ENCODE results near the gene IPCEF1.
"Not testable (repeated sequence)": the region's sequence is repeated elsewhere in the genome, so short reads cannot be mapped to it uniquely, and the experiment has no call there.

Gene IPCEF1

DNA sequence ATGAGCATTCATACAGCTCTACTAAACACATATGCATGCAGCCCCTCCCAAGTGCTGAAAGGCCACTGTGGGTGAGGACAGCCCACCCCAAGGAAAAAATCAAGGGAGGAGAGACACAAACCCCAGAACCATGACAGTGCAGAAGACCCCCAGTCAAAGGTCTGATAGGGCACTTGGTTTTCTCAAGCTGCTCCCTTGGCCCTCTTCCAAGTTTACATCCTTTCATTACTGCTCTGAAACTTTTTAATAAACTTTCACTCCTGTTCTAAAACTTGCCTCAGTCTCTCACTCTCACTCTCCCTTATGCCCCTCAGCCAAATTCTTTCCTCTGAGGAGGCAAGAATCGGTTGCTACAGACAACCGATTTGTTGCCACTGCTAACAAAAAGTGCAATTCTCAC lies 24.9 kb downstream of the IPCEF1 start:
- DNase-seq (ENCODE audit: low read depth) = no peak

GRCh38 chr6:154329350-154330170 lies 27.0 kb downstream of the IPCEF1 start:
- no peak for DNase-seq (ENCODE audit: low read depth)

- DNase-seq (ENCODE audit: low read depth) = not testable (repeated sequence)
Measured at GRCh38 chr6:154327313-154327712, 29.3 kb downstream of the IPCEF1 start.

DNA sequence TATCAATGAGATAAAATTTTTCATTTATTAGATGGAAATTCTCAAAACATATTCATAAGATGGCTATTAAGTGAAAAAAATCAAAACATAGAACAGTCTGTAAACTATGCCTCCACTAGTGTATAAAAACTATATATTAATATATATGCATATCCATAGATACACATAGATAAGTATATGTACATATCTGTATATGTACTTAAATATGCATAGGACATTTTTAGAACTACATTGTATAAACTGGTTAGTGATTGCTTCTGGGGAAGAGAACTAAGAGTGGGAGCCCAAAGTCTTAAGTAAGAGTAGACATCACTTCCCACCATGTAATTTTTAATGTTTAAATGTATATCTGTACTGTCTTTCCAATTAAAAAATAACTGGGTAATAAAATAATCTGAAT lies 31.5 kb downstream of the IPCEF1 start:
- no peak for DNase-seq (ENCODE audit: low read depth)

GRCh38 chr6:154320181-154320580 lies 36.4 kb downstream of the IPCEF1 start:
- no peak for DNase-seq (ENCODE audit: low read depth)

GRCh38 chr6:154319231-154319858 lies 37.3 kb downstream of the IPCEF1 start:
- no peak for DNase-seq (ENCODE audit: low read depth)

DNA sequence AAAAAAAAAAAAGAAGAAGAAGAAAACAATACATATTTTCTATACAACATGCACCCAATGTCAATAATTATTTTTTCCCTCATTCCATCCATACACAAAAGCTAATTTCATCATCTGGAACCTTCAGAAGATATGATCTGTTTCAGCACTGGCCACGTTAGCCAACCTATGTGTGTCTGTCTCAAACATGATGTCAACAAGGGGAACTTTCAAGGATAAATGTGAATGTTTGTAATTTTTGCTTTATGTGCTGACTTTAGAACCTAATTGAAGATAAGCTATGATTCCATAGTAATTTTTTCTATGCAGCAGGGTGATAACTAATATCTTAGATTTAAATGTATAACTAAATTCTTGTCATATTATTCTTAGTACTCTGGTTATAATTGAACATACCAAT lies 37.9 kb downstream of the IPCEF1 start:
- no peak for DNase-seq (ENCODE audit: low read depth)

- no peak for DNase-seq (ENCODE audit: low read depth)
Measured at GRCh38 chr6:154316131-154316530, 40.5 kb downstream of the IPCEF1 start.

DNA sequence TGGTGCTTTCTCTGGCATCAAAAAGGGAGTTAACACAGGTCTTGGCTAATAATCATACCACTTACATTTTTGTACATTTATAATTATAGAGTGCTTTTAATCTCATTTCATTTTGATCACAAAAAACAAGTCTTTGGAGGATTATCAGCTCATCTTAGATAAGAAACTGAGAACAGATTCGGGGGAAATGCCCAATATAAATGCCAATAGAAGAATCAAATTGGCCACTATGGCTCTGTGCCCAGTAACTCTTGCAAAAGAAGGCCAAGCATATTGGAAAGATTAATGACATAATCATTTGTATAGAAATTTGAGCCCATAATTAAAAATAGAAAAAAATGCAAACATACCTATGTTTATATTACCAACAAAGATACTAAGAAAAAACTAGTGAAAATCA lies 42.5 kb downstream of the IPCEF1 start:
- DNase-seq (ENCODE audit: low read depth) = no peak

GRCh38 chr6:154308986-154309385 lies 47.6 kb downstream of the IPCEF1 start:
- no peak for DNase-seq (ENCODE audit: low read depth)

DNA sequence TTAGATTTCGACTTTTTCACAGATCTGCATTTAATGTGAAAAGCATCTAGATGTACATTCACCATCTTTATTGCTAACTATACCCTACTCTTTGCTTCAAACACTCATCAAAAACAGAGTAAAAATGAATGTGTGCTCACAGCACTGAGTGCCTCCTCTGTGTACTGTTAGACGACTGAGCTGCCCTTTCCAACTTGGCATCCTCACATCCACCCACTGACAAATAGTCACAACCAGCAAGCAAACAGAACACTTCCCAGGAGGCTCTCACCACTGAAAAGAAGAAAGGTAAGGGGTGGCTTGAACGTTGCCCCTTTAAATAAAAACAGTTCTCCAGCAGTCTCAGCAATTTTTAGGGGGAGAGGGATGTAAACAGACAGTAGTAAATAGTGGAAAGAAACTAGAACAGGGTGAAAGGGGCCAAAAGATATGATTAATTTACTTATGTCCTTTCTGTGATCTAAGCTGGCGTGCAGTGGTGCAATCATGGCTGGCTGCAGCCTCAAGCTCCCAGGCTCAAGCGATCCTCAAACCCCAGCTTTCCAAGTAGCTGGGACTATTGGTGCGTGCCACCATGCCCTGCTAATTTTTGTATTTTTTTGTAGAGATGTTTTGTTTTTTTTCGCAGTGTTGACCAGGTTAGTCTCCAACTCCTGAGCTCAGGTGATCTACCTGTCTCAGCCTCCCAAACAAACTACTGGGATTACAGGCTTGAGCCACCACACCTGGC lies 48.7 kb downstream of the IPCEF1 start:
- DNase-seq (ENCODE audit: low read depth) = no peak

- DNase-seq (ENCODE audit: low read depth) = not testable (repeated sequence)
Measured at GRCh38 chr6:154307147-154307546, 49.5 kb downstream of the IPCEF1 start.

DNA sequence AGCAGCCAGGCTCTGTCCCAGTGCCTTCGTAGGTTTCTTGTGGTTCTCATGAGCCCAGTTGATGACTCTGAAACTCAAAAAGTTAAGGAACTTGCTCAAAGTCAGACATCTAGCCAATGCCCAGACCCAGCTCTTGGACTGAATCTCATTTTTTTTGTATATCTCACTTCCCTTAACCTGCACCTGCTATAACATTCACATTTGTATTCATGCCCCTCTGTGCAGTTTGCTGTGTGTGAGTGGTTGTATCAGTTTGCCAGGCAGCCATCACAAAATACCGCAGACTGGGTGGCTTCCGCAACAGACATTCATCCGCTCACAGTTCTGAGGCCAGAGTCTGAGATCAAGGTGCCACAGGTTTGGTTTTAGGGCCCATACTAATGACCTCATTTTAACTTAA lies 49.9 kb downstream of the IPCEF1 start:
- DNase-seq (ENCODE audit: low read depth) = no peak

DNA sequence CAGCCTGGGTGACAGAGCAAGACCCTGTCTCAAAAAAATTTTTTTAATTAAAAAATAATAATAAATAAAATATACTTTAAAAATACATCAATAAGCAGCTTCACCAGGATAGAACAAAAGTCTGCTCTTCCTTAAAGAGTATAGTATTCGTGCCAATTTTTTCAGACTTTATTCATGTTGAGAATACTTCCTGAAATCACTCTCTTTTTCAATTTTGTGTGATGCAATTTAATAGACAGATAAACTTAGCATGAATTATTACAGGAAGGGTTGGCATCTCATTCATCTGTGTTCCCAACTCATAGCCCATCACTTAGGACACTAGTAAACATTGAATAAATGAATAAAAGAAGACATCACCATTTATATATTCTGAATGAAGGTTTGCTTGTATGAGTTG lies 52.4 kb downstream of the IPCEF1 start:
- no peak for DNase-seq (ENCODE audit: low read depth)

DNA sequence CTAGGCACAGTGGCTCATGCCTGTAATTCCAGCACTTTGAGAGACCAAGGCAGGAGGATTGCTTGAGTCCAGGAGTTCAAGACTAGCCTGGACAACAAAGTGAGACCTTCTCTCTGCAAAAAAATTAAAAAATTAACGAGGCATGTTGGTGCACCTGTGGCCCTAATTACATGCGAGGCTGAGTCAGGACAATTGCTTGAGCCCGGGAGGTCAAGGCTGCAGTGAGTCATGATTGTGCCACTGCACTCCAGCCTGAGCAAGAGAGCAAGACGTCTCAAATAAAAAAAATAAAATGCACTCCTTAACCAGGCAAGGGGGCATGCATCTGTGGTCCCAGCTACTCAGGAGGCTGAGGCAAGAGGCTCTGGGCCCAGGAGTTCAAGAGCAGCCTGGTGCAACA lies 53.0 kb downstream of the IPCEF1 start:
- not testable (repeated sequence) for DNase-seq (ENCODE audit: low read depth)

- no peak for DNase-seq (ENCODE audit: low read depth)
Measured at GRCh38 chr6:154301839-154302752, 54.5 kb downstream of the IPCEF1 start.

DNA sequence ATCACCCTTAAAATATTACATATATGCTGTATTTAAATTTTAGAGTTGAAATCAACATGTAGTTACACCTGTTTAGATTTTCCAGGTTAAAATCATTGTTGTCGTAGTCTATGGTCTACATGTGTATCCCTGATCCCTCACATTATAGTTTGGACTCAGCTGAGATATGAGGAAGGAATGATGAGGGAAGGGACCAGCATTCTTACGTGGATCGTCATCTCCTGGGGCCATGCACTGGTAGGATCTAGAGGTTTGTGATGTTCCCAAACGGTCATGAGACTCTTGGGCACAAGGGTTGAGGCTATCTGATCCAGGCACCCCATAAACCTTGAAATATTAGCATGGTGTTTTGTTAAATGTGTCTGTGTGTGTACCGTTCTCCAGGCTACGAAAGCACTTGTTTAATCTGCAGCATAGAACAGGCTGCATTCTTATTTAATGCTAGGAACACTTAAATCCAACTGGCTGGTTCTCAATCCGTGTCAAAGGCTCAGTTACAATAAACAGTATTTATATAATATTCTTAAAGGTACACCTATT lies 55.4 kb downstream of the IPCEF1 start:
- DNase-seq (ENCODE audit: low read depth) = no peak

- DNase-seq (ENCODE audit: low read depth) = no peak
Measured at GRCh38 chr6:154298297-154298696, 58.3 kb downstream of the IPCEF1 start.

DNA sequence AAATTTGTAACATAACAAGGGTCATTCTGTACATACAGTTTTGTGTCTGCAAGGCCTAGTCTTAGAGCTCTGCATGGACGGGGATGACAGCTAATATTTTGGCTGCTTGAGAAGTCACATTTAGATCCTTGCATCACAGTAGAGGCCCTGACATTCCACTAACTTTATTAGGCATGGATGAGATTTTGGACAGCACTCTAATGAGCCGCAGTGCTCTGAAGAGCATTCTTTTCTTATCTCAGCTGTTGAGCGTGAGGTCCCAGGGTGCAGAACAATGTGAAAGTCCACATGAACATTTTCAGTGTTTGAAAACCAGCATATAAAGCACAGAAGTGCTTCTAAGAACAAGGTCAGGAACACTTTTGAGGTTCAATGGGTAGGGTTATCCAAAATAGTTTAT lies 58.9 kb downstream of the IPCEF1 start:
- no peak for DNase-seq (ENCODE audit: low read depth)

- DNase-seq (ENCODE audit: low read depth) = no peak
Measured at GRCh38 chr6:154297210-154297609, 59.4 kb downstream of the IPCEF1 start.

DNA sequence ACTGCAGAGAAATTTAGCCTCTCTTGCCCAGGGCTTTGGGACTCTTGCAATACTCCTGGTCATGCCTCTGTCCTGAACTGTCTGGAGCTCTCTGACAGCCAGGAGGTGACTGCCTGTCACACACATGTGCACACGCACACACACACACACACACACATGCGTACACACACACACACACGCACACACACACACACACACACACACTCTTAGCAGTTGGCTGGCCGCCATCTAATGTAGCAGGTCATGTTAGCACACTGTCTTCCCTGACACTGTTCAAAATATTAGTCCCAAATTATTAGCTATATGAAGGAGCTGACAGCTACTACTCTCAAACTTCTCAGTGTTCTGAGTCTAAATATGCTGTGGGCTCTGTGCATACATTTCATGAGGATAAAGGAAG lies 60.9 kb downstream of the IPCEF1 start:
- no peak for DNase-seq (ENCODE audit: low read depth)

Measured in activated T-cell treated with anti-CD3 and anti-CD28 coated beads for 48 hours (primary cell).